HG02610 (cell line): ENCODE results near the gene SMAD9.

Source experiments
- ATAC-seq: cut with Tn5 transposase; IDR thresholded peaks from one replicate; pipeline ENCODE4 v1.9.1; 2021; ENCODE audit warnings: mild to moderate bottlenecking, moderate library complexity; ENCODE audit not compliant: unreplicated experiment

The SMAD9 gene

DNA sequence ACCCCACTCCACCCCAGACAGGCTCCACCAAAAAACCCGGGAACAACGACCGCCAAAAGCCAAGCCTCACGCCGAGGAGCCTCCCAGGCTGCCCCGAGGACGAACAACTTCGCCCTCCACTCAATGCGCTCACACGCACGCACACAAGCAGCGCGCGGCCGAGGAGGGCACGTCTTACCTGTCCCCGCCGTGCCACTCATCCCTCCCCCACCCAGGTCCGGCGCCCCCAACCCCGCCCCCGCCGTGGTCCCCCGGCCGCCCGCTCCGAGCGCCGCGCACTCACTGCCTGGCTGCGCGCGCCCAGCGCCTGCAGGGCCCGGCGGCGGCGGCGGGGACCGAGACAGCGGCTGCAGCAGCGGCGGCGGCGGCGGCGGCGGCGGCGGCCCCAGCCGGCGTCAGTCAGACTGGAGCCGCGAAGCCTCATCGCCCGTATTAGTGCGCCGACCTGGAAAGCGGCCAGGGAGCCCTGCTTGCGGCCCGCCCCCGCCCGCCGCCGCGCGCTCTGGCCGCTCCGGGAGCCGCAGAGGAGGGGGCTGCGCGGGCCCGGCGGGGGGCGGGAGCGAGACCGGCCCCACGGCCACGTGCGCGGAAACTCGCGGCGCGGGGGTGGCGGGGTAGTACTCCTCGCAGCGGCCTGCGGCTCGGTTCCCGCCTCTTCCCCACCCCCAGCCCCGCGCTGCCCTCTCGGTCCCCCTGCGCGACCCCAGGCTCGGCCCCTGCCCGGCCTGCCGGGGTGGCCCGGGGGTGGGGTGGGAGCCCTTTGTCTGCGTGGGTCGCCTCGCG, at the start of gene SMAD9:
Gene SMAD9 (minus strand): TSS at position 406 of the 783 bp plus-strand sequence. CDS start 40,549 bp downstream, outside the sequence.
- peak; percentile 50 for ATAC-seq

DNA sequence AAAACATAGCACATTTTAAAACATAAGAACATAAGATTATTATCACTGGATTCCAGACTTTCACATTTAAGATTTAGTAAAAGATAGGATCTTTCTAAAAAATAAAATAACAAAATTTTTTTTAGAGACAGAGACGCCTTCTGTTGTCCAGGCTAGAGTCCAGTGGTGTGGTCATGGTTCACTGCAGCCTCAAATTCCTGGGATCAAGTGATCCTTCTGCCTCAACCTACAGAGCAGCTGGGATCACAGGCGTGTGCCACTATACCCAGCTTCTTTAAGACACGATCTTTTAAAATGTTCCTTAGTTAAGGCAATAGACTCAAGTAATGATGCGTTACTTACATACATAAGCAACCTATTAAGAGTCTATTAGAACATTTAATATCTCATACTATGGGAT, 46.4 kb upstream of the SMAD9 start:
- no peak for ATAC-seq

DNA sequence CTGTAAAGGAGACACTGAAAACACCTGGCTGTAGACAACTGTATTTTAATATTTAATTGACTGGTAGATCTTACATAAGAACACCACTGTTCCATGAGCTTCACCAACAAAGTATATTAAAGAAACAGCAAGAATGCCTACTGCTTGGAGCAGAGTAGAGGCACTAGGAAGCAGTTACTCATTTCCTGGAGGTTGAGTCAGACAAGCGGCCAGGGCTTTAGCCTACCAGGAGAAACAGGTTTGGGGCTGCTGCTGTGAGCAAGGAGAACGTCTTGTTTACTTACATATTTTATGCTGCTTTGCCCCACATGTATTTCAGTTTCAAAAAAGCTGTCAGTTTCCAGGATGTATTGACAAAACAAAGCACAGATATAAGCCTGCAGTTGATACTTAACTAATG, 45.7 kb upstream of the SMAD9 start:
- ATAC-seq = no peak

DNA sequence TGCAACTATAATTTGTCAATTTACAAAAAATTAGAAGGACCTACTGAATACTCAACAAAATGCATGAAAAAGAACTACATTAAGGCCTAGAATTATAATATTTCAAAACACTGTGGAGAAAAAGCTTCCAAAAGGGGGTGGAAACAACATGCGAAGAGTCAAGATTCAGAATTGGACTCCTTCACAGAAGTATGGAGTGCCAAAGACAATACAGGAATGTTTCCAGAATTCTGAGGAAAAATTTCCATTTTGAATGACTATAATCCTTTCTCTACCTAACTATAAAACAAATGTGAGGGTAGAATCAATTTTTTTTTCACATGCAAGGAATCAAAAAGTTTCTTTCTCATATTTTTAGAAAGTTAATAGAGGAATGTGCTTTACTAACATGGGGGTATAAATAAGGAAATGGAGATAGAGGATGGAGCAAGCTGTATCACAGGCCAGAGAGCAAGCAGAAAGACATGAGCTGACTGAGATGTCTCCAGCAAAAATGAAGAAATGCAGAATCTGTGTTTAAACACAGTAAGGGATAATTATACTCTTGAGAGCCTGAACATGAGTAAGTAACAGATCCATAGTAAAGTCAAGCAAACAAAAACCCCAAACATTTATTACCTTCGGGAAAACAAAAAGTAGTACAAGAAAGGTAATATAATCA, 39.5 kb upstream of the SMAD9 start:
- no peak for ATAC-seq

DNA sequence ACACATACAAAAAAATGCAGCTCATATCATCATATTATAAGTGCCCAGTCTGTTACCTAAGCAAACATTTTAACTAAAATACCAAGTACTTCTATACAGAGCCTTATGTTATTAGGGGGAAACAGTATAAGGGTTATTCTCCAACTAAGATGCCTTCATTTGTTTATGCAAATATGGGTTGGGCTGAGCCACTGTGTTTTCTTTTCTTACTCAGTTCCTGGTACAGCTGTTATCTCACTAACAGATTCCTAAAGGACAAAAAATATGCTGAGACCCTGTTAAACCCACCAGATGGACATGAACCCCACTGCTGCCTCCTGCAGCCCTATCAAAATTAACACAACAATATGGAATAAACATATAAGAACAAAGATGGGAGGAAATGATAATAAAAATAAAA, 34.5 kb upstream of the SMAD9 start:
- no peak for ATAC-seq

DNA sequence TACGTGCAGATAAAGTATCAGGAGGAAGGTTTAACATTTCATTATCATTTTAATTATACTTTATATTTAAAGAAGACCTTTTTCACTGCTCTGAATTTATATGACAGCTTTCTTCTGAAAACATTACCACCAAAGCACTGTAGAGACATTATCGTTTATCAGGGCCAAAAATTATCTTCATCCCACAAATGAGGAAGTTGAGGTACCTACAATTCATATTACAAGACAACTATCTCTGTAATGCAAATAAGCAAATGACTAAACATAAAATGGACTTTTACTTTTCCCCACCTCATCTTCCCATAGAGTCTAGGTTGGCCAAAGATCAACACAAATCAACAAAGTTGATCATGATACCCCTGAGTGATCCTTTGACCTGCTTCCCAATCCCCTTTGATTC, 30.9 kb upstream of the SMAD9 start:
- ATAC-seq = no peak

DNA sequence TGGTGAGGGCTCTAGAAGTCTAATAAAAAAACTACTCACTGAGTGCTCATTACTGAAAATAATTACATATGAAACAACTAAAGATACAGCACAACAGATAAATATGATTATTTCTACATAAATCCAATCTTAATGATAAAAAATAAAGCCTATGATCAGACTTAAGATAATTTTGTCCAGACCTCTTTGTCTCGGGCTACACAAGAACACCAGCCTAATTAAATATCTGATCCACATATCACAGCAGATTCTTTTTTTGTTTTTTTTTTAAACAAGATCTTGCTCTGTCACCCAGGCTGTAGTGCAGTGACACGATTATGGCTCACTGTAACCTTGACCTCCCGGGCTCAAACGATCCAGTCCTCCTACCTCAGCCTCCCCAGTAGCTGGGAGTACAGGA, 30.3 kb upstream of the SMAD9 start:
- no peak for ATAC-seq

DNA sequence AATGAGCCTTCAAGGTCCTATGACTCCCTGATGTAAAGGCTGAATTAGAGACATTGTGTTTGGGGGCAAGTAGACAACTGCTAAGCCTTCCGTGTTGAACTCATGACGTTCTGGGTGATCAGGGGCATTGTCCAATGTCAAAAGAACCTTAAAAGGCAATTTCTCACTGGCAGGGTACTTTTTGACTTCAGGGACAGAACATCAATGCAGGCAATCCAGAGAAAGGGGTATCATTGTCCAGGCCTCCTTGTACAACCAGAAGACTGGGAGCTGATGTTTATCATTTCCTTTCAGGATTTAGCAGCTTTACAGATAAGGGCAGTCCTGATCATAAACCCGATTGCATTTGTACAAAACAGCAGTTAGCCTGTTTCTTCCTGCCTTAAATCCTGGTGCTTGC, 25.0 kb upstream of the SMAD9 start:
- ATAC-seq = no peak

DNA sequence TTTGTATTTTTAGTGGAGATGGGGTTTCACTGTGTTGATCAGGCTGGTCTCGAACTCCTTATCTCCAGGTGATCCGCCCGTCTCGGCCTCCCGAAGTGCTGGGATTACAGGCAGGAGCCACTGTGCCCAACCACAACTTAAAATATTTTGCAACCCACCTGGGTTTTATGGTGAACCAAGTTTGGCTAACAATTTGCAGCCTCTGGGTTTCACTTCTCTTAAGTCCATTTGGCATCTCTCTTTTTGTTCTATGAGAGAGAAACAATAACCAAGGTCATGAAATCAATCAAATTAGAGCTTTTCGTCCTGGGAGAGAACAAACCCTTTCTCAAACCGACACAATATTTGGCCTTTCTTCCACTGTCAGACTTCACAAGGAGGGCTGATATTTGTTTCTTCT, 5.6 kb upstream of the SMAD9 start:
- ATAC-seq = no peak

DNA sequence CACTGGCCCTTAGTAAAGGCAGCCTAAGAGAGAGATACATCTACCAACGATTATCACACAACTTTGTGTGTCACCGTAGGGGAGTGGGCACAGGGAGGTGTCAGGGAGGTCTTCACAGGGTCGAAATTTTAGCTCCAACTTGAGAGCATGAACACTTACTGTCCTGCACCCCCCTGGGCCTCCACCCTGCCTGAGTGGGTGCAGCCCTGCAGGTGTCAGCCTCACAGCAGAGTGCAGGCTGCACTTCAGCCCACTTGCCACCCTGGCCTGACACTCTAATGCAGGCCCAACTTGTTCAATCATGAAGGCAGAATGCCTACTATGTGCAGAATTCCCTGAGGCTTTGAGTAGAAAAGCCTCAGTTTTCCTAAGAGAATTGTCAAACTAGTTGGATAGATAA, 4.0 kb upstream of the SMAD9 start:
- ATAC-seq = no peak

DNA sequence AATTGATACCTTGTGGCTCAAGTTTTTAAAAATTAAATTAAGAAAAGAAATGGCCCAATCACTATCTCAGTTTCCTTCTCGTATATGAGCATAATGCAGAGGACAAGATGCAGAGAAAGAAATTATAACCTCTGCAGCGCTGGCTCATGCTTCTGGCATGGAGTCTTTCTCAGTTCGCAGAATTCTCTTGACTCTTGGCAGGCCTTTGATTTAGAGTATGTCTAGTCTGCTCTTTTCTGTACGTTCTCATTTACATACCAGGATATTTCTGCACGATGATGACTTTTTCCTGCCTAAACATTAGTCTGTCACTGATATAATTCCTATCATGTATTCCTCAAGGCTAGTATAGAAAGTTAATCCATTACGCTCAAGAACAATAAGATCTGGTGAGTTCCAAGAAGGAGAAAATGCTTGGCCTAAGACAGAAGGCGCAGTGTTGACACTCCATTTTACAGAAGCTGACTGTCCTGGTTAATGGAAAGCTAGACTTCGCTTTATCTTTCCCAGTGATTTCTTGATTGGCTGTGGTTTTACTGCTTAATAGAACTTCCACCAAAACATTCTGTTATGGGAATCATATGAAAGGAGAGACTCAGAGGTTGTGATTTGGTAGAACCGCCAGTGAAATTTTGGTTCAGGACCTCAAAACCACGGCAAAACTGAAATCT, 1.7 kb upstream of the SMAD9 start:
- ATAC-seq = no peak

DNA sequence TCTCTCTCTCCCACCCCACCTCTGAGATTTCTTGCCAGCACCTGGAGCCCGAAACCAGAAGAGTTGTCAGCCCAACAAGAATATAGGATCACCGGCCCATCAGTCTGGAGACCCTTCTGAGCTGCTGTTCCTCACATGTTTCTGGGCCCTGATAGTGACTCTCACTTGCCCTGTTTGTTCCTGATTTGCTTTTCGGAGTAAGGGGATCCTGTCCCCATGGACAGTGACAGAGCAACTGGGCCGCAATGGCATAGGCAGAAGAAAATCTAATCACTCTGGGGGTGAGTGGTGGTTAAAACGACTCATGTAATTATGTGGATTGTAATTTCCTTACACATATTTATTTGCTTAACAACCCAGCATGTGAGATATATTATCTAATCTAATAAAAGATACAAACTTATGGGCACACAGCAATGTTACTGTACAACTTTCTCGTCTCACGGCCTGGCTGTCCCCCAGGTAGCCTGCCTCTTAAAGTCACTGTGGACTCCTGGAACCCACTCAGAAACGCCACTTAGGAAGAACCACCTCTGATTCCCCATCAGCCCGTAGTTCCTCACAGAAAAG, 663 bp upstream of the SMAD9 start:
- no peak for ATAC-seq

DNA sequence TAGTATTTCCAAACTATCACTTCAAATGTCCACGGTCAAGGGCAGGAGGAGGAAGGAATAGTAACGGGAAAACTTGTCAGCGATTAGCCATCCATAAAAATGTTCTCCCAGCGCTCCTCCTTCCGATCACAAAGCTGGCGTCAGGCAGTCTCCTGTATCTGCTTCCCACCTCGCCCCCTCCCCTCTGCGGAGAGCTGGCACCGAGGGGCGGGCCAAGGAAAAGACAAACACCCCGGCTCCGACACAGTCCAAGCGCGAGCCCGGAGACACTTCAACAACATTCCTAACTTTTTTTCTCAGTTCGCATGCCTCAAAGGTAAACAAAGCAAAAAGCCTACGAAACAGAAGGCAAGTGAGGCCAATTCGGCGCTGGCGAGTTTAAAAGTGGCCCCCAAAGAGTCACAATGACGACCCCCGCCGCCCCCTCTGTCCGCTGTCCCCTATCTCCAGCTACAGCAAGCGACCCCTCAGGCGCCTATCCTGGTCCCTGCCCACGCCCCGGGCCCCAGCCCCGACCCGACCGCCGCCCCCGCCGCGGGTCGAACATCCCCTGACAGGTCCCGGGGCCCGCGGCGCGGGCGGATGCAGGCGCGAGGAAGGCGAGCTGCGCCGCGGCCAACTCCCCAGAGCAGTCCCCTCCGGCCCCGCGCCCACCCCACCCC, 736 bp downstream of the SMAD9 start:
- ATAC-seq = no peak

DNA sequence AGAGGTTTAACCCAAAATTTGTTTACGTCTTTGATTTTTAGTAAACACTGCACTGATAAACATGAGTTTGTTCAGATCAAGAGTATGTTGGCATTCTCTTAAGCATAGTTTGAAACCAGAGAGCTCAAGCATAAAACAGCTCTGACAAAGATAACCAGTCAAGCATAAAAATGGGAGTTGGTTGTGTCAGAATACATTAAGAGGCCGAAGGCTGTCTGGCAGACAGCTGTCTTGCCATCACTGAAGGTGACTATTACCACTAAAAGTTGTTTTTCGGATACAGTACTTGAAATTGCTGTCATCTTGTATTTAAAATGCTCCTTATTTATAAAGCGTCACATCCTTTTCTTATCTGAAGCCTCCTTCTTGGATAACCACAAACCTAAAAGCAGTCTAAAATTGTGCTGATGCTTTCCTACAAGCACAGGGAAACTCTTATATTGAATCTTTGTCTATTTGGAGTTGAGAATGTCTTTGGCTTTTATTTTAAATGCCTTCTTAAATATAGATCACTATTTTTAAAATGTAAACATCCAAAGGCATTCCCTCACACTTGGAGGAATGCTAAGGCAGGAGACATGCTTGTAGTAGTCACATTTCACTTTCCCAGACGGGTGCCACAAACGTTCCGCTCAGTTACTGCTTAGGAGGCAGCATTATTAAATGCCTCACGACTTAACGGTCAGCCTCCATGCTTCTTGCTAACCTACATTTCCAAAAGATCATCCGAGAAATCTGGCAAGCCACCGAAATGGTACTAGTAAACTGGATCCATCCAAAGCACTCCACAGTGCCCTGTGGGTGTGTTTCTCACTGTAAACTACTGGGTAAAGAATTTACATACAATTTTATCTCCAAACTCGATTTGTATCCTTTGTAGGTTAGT, 1.5 kb downstream of the SMAD9 start:
- peak; percentile 67 for ATAC-seq

DNA sequence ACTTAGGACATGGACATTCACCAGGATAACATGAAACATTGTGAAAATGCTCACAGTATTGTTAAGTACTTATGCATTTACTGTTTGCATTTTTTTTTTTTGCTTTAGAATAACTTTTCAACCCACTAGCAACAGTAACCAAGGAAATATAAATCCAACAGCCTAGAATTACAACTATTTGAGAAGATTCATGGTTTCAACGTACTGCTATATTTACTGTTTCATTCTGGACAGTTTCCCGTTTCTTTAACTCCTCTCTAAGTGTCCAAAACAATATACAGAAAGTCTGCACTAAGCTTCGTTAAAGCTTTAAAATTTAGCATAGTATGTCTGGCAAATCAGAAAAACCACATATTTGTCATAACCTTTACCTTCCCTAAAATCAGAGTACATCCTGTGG, 2.7 kb downstream of the SMAD9 start:
- no peak for ATAC-seq

DNA sequence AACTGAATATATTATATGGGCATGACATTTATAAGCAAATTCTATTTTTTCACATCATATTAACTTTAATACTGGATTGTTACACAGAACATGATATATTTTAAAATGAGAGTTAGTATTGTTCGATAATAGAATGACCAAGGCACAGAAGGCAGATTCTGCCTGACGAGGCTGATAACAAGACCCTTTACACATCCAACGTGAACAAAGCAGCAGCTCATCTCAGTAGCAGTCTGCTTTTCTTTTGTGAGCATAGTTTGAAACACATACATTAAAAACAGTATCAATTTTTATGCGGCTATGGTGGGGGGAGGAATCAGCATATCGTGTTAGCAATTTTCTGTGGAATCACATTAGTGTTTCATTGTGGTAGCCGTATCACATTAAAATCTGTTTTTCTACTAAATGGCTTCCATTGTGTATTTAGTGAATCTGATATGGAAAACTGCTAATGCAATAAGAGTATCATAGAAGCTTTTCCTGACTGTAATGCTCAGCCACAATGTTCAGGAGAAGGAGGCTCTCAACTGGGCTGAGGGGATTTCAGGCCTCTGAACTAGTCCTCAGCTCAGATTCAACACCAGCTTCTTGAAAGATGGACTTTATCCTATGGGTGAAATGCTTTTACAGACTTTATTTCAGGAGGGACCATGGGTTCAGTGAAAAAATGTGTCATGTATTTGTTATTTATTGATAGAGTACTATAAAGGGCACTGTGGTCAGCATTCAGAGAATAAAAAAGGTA, 4.0 kb downstream of the SMAD9 start:
- ATAC-seq = no peak

DNA sequence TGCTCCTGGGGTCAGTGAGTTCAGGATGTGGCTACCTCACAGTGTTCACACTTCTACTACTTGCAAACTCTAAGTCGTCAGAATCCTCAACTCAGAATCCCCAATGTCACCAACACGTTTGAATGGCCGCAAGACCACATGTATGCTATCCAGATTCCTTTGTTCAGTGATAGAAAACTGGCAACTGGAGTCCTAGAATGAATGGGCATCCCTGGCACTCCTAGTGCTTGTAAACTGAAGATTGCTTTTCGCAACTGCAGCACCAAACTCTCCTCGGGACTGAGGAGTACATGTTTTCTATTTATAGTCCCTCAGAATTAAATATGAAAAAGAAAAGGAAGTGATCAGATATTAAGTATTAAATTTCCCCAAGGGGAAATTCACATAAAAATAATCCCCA, 4.9 kb downstream of the SMAD9 start:
- no peak for ATAC-seq

DNA sequence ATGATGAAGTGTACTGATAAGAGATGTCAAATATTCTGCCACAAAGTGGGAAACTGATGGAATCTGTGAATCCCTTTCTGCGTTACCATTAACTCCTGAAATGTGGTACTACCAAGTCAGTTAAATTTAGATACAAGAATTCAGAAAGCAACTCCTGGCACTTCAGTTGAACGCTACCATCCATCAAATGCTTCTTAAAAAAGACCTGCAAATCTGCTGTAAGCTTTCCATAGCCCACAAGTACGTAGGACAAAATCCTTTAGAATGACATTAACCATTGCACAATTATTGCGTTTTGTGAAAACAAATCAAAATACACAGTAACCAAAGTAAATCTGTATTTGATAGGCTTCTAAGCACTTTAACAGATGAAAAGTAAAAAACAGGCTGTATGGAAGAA, 5.4 kb downstream of the SMAD9 start:
- ATAC-seq = no peak

DNA sequence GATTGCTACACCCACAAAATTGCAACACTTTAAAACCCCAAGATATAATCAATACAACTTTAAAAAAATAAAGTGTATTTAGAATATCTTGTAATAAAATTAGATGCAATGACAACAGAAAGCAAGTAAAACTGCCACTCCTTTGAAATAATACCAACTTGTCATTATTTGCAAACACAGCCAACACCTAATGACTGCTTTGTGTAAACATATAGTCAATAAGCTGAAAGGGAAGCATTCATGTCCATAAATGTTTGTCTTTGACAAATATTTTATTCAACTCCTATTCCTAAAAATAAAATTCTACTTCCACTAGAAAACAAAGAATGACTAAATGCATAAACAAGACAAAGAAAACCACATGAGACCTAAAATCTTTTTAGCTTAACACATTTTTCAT, 6.6 kb downstream of the SMAD9 start:
- no peak for ATAC-seq

DNA sequence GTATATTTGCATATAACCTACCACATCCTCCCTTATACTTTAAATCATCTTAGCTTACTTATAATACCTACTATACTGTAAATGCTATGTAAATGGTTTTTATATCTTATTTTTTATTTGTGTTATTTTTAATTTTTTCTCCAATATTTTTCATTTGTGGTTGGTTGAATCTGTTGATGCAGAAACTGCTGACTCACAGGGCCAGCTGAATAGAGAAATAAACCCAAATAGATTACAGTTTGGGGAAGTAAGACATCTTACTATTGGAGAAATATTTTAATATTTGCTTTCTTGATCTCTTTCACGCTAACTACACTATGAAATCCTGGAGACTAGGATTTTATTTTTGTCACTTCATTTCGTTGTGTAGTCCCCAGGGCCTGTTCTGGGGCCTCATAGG, 7.1 kb downstream of the SMAD9 start:
- ATAC-seq = no peak
